HuH-7 (cell line): ENCODE results near the gene DDX31.
"Not testable (repeated sequence)": the region's sequence is repeated elsewhere in the genome, so short reads cannot be mapped to it uniquely, and the experiment has no call there.

Source experiments
- DNase-seq: peaks from one replicate; pipeline ENCODE4 v3.0.0; 2011; ENCODE audit warnings: low spot score

Gene DDX31

GRCh38 chr9:132669698-132670456, at the start of gene DDX31:
DDX31 (minus strand) TSS chr9:132669983; CDS start chr9:132669934, 49 bp downstream.
- peak; percentile 85 for DNase-seq

GRCh38 chr9:132718381-132718928, 48.7 kb upstream of the DDX31 start:
- DNase-seq, result not testable (repeated sequence)

DNA sequence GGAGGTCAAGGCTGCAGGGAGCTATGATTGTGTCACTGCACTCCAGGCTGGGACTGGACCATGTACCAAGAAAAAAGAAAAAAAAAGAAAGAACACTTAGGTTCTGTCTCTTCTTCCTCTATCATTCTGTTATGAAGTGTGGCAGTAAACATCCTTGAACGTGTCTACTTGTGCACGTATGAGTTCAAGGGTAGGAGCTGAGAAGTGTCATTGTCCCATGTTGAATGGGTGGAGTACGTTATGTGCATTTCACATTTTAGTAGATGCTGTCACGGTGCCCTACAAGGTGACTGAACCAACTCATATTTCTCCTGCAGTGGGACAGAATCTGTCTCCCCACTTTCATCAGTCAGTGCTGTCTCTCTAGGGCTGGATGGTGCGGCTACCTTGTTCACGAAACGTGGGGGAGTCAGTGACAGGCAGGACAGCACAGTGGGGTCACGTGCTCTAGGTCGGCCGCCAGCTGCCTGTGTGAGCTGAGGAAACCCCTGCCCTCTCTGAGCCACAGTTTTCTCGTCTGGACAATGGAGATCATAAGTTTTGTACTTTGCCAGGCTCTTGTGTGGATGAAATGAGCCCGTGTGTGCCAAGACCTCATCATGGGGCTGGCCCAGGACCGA, 47.7 kb upstream of the DDX31 start:
- DNase-seq, result no peak

DNA sequence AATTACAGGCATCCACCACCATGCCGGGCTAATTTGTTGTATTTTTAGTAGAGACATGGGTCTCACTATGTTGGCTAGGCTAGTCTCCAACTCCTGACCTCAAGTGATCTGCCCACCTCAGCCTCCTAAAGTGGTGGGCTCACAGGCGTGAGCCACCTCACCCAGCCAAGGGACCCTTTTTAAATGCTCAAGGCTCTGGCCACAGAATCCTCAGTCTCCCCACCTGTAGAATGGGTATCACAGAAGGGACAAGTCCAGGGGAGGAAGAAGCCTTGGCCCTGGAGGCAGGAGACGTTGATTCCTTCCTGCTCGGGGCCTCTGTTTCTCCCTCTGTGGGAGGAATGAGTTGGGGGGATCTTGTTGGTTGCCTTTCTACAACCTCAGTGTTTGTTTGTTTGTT, 46.2 kb upstream of the DDX31 start:
- no peak for DNase-seq

- no peak for DNase-seq
Observed at GRCh38 chr9:132712753-132713152, 43.0 kb upstream of the DDX31 start.

DNA sequence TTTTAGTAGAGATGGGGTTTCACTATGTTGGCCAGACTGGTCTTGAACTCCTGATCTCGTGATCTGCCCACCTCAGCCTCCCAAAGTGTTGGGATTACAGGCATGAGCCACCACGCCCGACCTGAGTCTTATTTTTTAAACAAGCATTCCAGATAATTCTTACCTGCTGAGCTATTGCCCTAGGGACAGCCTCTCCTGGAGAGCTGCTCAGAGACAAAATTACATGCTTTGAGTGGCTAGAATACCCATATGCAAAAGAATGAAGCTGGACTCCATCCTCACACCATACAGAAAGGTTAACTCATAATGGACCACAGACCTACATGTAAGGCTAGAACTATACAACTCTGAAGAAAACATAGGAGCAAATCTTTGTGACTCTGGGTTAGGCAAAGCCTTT, 42.1 kb upstream of the DDX31 start:
- DNase-seq, result no peak

DNA sequence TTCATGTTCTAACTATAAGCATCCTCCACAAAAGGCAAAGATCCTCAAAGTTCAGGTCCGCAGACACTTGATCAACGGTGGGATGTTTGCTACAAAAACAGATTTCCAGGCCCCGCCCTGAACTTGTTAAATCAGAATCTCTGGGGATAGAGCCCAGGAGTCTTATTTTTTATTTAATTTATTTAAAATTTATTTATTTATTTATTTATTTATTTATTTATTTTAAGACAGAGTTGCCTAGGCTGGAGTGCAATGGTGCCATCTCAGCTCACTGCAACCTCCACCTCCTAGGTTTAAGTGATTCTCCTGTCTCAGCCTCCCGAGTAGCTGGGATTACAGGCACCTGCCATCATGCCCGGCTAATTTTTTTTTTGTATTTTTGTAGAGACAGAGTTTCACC, 41.4 kb upstream of the DDX31 start:
- DNase-seq, result not testable (repeated sequence)

- DNase-seq, result no peak
Observed at GRCh38 chr9:132710333-132710732, 40.5 kb upstream of the DDX31 start.

- DNase-seq, result no peak
Observed at GRCh38 chr9:132708769-132709430, 39.1 kb upstream of the DDX31 start.

- DNase-seq, result no peak
Observed at GRCh38 chr9:132708239-132708638, 38.5 kb upstream of the DDX31 start.

DNA sequence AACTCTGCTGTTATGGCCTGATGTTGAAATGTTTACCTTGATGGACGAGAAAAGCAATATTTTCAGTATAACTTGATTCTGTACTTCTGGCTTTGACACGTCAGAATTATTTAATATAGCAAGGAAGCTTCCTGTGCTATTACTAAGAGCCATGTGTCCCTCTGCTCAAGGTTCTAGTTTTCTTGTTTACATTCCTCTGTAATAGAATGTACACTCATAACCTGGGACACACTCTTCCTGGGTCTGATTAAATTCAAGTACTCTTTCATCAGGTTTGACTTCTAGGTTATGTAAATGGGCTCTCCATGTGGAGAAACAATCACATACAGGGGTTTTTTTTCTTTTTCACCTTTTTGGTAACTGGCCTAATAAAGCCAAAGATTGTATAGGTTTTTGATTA, 33.6 kb upstream of the DDX31 start:
- no peak for DNase-seq

DNA sequence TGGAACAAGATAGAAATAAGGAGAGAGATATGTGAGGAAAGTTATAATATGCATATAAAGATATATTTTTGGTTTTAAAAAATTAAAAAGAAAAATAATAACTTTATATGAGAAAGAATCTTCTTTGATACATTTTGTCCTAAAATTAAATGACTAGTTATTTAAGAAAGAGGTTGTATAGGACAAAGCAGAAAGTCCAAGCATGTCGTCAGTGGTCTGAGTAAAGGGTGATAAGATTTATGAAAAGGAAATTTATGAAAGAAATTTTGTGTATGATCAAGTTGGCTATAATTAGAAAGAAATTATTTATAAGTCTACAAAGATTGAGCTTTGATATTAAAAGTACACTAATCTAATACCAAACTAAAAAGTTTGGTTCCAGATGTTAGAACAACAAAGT, 32.5 kb upstream of the DDX31 start:
- no peak for DNase-seq

DNA sequence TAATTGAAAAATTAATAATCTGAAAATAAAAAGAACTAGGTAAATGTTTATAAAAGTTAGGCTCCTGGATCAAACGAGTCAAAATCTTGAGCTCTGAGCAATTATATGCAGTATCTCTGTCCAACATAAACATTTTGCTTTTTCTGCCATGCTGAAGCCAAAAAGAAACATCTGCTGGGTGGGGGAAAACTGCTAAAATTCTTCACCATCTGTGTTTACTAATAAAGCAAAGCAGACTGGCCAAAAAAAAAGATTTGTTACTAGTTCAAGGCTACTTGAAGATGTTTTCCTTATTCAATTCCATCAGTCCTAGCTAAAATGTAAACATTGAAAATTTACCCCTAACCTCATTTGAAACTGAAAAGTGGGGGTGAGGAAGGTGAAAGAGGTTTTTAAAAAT, 30.2 kb upstream of the DDX31 start:
- DNase-seq, result no peak

DNA sequence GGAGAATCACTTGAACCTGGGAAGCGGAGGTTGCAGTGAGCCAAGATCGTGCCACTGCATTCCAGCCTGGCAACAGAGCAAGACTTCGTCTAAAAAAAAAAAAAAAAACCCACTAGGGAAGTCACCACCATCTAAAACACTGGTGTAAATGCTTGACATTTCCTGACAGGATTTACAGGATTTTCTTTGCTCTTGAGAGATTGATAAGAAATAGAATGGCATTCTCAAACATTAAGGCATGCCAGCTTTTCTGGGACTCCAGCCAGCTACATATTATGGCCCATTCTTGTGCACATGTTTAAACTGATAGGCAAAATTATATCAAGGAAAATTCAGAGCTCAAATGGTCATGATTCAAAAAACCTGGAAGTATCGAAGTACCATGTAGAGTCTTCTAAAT, 29.2 kb upstream of the DDX31 start:
- no peak for DNase-seq

DNA sequence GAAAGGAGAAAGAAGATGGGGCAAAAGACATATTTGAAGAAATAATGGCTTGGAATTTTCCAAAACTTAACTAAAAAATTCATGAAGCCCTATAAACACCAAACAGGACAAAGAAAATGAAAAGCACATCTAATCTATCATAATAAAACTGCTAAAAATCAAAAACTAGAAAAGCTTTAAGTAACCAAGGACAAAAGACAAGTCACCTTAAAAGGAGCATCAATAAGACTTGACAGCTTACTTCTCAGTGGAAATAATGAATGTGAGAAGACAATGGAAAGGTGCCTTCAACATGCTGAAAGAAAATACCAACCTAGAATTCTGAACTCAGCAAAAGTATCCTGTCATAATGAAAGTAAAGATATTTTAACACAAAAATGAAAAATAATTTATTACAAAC, 27.4 kb upstream of the DDX31 start:
- no peak for DNase-seq

DNA sequence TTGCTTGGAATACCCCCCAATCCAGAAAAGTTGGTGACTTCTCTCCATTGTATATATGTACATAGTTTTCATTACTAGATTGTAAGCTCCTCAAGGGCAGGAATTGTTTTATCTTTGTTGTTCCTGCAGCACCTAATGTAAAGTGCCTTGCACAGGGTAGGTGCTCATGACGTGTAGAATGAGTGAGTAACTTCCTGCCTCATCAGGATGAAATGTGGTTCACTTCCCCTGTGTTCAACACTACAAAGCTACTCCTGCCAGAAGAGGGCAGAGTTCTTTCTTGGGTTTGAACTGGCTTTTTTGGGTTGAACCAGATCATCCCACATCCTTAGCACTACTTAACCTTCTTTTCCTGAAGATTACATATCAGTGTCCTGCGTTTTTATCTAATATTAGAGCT, 24.4 kb upstream of the DDX31 start:
- DNase-seq, result no peak

- no peak for DNase-seq
Observed at GRCh38 chr9:132690696-132691095, 20.9 kb upstream of the DDX31 start.

- DNase-seq, result no peak
Observed at GRCh38 chr9:132683873-132684272, 14.1 kb upstream of the DDX31 start.

- DNase-seq, result no peak
Observed at GRCh38 chr9:132681561-132681960, 11.8 kb upstream of the DDX31 start.

GRCh38 chr9:132679946-132680625, 10.3 kb upstream of the DDX31 start:
- no peak for DNase-seq

DNA sequence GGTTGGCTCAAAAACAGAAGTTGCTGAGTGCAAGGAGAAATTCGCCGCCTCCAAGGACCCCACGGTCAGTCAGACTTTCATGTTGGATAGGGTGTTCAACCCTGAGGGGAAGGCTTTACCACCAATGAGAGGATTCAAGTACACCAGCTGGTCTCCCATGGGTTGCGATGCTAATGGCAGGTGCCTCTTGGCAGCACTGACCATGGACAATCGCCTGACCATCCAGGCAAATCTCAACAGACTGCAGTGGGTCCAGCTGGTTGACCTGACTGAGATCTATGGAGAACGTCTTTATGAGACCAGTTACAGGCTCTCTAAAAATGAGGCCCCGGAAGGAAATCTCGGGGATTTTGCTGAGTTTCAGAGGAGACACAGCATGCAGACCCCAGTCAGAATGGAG, 8.2 kb upstream of the DDX31 start:
- DNase-seq, result no peak

- DNase-seq, result no peak
Observed at GRCh38 chr9:132674485-132674884, 4.7 kb upstream of the DDX31 start.
